Retinal pigment epithelial cell (primary cell): ENCODE data around the gene CHRNA1.

Experiments used
- DNase-seq: peaks from one replicate; pipeline ENCODE4 v3.0.0-alpha.2; 2010; ENCODE audit warnings: low read depth
- H3K4me3 ChIP-seq: 2 replicates; pipeline ENCODE4 v1.5.1; 2011; ENCODE audit warnings: mild to moderate bottlenecking, low read length, control low read depth, moderate library complexity
- TF ChIP-seq, protein P1 (sequence below): conservative IDR thresholded peaks from 2 replicates; pipeline ENCODE4 v1.5.1; 2011; ENCODE audit warnings: low read depth, low read length, control low read depth, inconsistent platforms

The CHRNA1 gene

DNA sequence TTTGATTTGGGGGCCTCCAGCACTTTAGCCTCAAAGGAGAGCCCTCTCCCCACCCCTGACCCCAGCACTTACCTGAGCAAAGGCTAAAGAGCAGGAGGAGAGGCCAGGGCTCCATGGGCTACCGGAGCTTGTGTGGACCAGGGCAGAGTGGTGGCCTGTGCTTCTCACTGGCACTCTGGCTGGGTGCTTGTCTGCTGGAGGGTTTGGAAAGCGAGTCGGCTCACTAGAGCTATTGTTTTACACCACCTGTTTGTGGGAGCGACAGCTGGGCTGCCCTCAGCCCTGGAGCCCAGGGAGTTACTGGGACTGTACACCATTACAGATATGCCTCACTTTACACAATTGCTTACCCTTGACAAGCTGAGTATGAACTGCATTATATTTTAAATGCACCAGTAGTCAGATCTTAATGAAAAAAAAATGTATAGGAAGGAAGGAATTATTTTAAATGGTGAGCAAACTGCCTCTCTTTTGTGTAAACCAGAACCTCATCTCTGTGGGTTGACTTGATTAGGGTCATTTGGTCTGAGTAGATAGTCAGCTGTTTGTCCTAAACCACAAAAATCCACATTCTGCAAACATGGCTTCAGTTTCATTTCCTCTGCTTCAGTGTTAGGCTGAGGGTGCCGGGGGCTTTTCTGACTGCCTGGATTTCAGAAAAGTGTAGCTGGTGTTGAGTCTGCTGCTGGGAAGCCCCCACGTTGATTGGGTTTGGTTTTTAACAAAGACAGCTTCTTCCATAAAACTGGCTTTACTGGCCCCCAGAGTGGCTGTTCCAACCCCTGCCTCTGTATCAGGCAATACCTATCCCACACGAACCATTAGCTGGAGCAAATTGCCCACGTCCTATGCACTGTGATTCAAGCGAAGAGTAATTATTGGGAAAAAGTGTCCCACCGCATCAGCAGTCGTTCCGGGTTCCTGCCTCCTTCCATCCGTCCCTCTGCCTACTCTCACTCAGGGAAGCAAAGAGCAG, at the start of gene CHRNA1:
TSS of gene CHRNA1 (minus strand) at position 193 of the 976 bp plus-strand sequence. CDS start at position 115, 78 bp downstream.
- no peak within 1 kb of the TSS for H3K4me3 ChIP-seq
- TF ChIP-seq, protein P1, sequence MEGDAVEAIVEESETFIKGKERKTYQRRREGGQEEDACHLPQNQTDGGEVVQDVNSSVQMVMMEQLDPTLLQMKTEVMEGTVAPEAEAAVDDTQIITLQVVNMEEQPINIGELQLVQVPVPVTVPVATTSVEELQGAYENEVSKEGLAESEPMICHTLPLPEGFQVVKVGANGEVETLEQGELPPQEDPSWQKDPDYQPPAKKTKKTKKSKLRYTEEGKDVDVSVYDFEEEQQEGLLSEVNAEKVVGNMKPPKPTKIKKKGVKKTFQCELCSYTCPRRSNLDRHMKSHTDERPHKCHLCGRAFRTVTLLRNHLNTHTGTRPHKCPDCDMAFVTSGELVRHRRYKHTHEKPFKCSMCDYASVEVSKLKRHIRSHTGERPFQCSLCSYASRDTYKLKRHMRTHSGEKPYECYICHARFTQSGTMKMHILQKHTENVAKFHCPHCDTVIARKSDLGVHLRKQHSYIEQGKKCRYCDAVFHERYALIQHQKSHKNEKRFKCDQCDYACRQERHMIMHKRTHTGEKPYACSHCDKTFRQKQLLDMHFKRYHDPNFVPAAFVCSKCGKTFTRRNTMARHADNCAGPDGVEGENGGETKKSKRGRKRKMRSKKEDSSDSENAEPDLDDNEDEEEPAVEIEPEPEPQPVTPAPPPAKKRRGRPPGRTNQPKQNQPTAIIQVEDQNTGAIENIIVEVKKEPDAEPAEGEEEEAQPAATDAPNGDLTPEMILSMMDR: no peak
- no peak for DNase-seq

DNA sequence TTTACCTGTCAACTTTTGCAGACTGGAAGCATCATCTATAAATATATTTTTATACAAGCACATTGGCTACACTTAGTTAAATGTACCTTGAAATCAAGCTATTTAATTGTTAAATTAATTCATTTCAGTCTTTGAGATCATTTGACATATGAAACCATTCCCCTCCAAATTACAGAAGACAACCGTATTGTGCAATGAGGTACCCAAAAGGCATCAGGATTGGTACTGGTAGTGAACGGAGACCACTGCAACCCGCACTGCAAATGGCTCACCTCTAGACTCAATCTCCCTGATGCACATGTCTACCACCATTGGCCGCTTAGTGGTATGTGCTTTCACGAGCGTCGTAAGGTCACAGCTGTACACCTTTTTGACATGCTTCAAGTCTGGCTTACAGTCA, 47.8 kb upstream of the CHRNA1 start:
- TF ChIP-seq, protein P1: no peak
- DNase-seq: no peak
- no peak overlapping the region for H3K4me3 ChIP-seq

DNA sequence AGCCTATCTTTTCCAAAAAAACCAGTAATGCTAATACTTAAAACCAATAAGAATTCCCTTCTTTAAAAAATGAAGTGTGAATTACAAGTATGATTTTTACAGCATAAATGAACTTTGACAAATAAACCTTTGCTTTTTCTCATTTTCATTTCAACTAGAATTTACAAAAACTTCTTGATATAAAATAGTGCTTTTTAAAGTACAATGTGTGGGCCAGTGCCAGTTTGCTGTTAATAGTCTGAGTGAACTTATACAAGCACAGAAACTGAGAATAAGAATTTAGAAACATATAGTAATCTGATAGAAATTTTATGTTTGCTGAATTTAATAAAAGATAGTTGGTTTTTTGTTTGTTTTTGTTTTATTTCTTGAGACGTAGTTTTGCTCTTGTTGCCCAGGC, 43.7 kb upstream of the CHRNA1 start:
- no peak for DNase-seq
- H3K4me3 ChIP-seq: no peak overlapping the region
- TF ChIP-seq, protein P1: no peak

DNA sequence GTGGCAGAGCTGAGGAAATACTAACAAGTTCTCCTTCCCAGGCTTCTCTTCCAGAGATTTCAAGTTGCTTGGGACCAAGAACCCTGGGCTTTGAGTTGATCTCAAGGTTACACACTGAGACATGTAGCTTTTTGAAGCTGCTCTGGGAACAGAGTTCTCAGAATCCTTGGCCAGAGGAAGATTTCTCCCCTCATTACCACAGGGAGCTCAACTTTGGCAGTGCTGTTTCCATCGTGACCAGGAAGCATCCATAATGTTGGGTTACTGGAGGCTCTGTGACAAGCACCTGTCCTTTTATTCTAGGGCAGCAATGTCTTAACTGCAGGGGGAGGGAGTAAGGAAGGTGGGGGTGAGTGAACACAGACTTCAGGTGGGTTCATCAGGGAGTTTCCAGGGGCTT, 41.5 kb upstream of the CHRNA1 start:
- DNase-seq: no peak
- TF ChIP-seq, protein P1: no peak
- H3K4me3 ChIP-seq: no peak overlapping the region

DNA sequence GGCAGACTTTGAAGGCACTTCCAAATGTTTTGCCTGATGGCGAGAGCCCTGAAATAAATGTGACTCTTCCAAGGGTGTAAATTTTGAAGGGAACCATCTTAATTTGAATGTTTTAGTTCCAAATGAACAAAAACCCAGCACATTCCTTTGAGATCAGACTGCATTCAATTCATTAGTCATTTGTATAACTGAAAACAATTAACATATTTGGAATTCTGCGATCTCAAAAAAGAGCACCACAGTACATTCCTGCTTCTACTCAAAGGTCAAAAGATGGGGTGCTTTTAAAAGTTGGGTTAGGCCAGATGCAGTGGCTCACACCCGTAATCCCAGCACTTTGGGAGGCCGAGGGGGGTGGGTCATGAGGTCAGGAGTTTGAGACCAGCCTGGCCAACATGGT, 38.2 kb upstream of the CHRNA1 start:
- TF ChIP-seq, protein P1: no peak
- no peak for DNase-seq
- no peak overlapping the region for H3K4me3 ChIP-seq

DNA sequence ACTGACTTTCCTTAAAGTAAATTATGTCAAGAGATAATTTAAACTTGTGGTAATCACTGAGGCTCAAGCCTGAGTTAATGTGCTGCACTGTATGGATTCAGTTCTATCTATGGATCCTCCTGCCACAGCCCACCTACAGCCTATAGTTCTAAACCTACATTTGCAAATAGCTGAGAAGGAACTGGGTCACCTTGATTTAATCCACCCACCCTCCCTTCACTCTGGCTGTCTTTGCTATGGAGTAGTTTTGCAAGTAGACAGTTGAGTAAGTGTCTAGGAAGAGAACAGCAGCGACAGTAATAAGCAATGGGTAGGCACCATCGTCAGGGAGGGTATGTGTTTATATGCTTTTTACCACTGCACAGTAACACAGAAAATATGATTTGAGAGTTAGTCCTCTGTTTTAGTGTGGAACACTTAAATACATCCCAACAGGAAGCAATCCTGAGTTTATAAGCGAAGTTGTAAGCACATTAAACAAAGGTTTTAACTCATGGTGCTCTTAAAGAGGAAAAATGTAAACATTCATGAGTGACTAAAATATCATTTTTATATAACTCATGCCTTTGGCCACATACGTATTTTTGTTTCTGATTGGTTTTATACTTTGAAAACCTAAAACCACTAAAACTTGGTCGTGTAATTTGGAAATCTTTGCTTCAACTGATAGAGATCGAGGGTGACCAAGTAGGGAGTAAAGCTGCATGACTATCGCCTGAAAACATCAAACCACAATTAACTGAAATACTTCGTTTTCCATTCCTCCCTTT, 36.3 kb upstream of the CHRNA1 start:
- TF ChIP-seq, protein P1: no peak
- H3K4me3 ChIP-seq: no peak overlapping the region
- DNase-seq: no peak

DNA sequence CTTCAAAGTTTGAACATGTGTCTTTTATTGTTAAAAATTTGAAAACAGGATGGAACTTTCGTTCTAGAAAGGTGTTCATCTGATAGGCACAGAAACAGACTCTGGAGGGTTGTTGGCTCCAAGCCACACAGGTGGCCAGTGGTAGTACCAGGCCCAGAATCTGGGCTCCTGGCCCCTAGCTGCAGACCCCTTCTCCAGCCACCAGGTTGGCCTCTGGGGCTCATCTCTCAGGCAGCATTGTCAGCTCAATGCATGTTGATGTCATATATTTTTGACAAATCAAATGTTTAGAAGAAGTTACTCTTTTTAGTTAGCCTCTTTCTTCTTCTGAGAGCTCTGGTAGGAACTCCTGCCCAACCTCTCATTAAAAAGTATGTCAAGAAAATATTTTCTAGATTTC, 34.5 kb upstream of the CHRNA1 start:
- TF ChIP-seq, protein P1: no peak
- no peak overlapping the region for H3K4me3 ChIP-seq
- DNase-seq: no peak
